HepG2 (cell line): ENCODE data around the gene RHBDD3. TPM values are rescaled to one million over a fixed set of nuclear protein-coding genes. Genes with fewer than 3 reads are reported as not detected.

Experiments used
- CSRNP2 ChIP-seq: sonication (generic); formaldehyde crosslinking; conservative IDR thresholded peaks from 2 replicates; pipeline ENCODE4 v1.8.0; 2022; ENCODE audit warnings: low read depth, missing genetic modification reagents
- GABPB1 ChIP-seq: IDR thresholded peaks from 2 replicates; pipeline ENCODE4 v1.6.1; 2016; ENCODE audit warnings: mild to moderate bottlenecking, missing genetic modification reagents, moderate library complexity, missing compliant biosample characterization
- NONO ChIP-seq, 2 experiments: fragments of 450-650 bp in 1 of 2; sonication (generic) in 1 of 2; formaldehyde crosslinking in 1 of 2; IDR thresholded peaks in 1 of 2; conservative IDR thresholded peaks in 1 of 2; 2 replicates each; pipeline versions ENCODE4 v1.6.1 to v1.8.0; 2017 to 2022; ENCODE audit warnings: mild to moderate bottlenecking in 1 of 2, missing genetic modification reagents in 1 of 2, moderate library complexity in 1 of 2
- PRDM4 ChIP-seq: sonication (generic); formaldehyde crosslinking; IDR thresholded peaks from 2 replicates; pipeline ENCODE4 v1.9.0; 2021; ENCODE audit warnings: missing genetic modification reagents, borderline replicate concordance
- SMAD3 ChIP-seq: sonication (generic); formaldehyde crosslinking; IDR thresholded peaks from 2 replicates; pipeline ENCODE4 v1.4.0; 2020; ENCODE audit warnings: missing genetic modification reagents
- ZBTB20 ChIP-seq: sonication (generic); formaldehyde crosslinking; IDR thresholded peaks from 2 replicates; pipeline ENCODE4 v1.8.1; 2023; ENCODE audit warnings: missing genetic modification reagents, low read depth, mild to moderate bottlenecking, borderline replicate concordance
- ZNF121 ChIP-seq: sonication (generic); formaldehyde crosslinking; IDR thresholded peaks from 2 replicates; pipeline ENCODE4 v1.5.0; 2020; ENCODE audit warnings: mild to moderate bottlenecking, missing genetic modification reagents
- ZNF280D ChIP-seq: sonication (generic); formaldehyde crosslinking; IDR thresholded peaks from 2 replicates; pipeline ENCODE4 v1.5.1; 2020; ENCODE audit warnings: mild to moderate bottlenecking, missing genetic modification reagents
- ZNF318 ChIP-seq: sonication (generic); formaldehyde crosslinking; IDR thresholded peaks from 2 replicates; pipeline ENCODE4 v1.4.0; 2020; ENCODE audit warnings: mild to moderate bottlenecking, missing genetic modification reagents
- ZNF672 ChIP-seq: sonication (generic); formaldehyde crosslinking; IDR thresholded peaks from 2 replicates; pipeline ENCODE4 v1.8.1; 2022; ENCODE audit warnings: missing genetic modification reagents
- polyA plus RNA-seq, 8 experiments: library from polyadenylated mRNA; depleted of rRNA in 3 of 8; stranded (reverse) in 7 of 8; unstranded in 1 of 8; fragments of >200 nt; fragmentation: Illumina TruSeq in 4 of 8; extraction: Trizol in 4 of 8; gene quantifications; 2 replicates each; pipeline versions ENCODE4 v1.2.1 to v1.2.3, GENCODE V29; 2011 to 2016; ENCODE audit warnings: low read depth in 4 of 8, missing spikeins in 1 of 8, mixed read lengths in 1 of 8; ENCODE audit not compliant: insufficient read depth in 1 of 8
- total RNA-seq, 5 experiments: library from RNA; depleted of rRNA; stranded (reverse); fragments of >200 nt; fragmentation: Illumina TruSeq; extraction: Trizol; gene quantifications; 2 replicates each; pipeline ENCODE4 v1.2.3, GENCODE V29; 2016; ENCODE audit warnings: low read depth in 1 of 5

The RHBDD3 gene
- total and polyA plus RNA-seq, 2 of the 13 experiments (the other 11 are each of a cell fraction or from before 2014, with no cell fraction given), result 12.1 to 26.7 TPM

GRCh38 chr22:29267858-29268510 lies at the start of gene RHBDD3, which contains the start of gene EWSR1 (continued):
- TF ChIP-seq ZNF318 (CRISPR knock-in tag) (no peak), NONO (IDR thresholded peaks at IDR 0.05) (no peak), NONO (CRISPR knock-in tag; conservative IDR thresholded peaks at IDR 0.05) (peak; percentile 75), ZBTB20 (CRISPR knock-in tag) (peak; percentile 67), GABPB1 (peak; percentile 64; the same call in 1 of the 2 replicates), SMAD3 (no peak), CSRNP2 (CRISPR knock-in tag) (no peak), ZNF672 (CRISPR knock-in tag) (0 out of 2 replicates have a peak, but pooled peaks have one; percentile 3), PRDM4 (0 out of 2 replicates have a peak, but pooled peaks have one; percentile 45), ZNF121 (CRISPR knock-in tag) (peak; percentile 13; the same call in 1 of the 2 replicates), ZNF280D (CRISPR knock-in tag) (peak; percentile 92; the same call in 1 of the 2 replicates)
